Activated naive CD4-positive, alpha-beta T cell (primary cell): ENCODE results near the gene ACAT2.
"Not testable (repeated sequence)": the region's sequence is repeated elsewhere in the genome, so short reads cannot be mapped to it uniquely, and the experiment has no call there.

Experiments
- DNase-seq, 4 experiments: peaks; one replicate each; lab custom pipeline; 2025; lab: John Stamatoyannopoulos, UW

The ACAT2 gene

GRCh38 chr6:159761873-159762680, at the start of gene ACAT2:
ACAT2 (plus strand) TSS chr6:159762045; CDS start chr6:159762088, 43 bp downstream.
- peak; percentile 74 to 89 (median 80) for DNase-seq

- not testable (repeated sequence) for DNase-seq
These were observed 49.5 kb upstream of the ACAT2 start for GRCh38 chr6:159712389-159712788.

GRCh38 chr6:159713984-159714383, 47.9 kb upstream of the ACAT2 start:
- no peak for DNase-seq

- DNase-seq, result no peak
These were observed 47.4 kb upstream of the ACAT2 start for GRCh38 chr6:159714404-159714803.

GRCh38 chr6:159715166-159715565, 46.7 kb upstream of the ACAT2 start:
- no peak for DNase-seq

- DNase-seq, result no peak
These were observed 46.2 kb upstream of the ACAT2 start for GRCh38 chr6:159715605-159716004.

- DNase-seq, result no peak
These were observed 45.4 kb upstream of the ACAT2 start for GRCh38 chr6:159716247-159717096.

GRCh38 chr6:159718634-159719033, 43.2 kb upstream of the ACAT2 start:
- DNase-seq, result no peak

GRCh38 chr6:159719287-159719686, 42.6 kb upstream of the ACAT2 start:
- DNase-seq, result no peak

GRCh38 chr6:159720708-159721107, 41.1 kb upstream of the ACAT2 start:
- DNase-seq, result no peak

GRCh38 chr6:159721981-159722380, 39.9 kb upstream of the ACAT2 start:
- not testable (repeated sequence) for DNase-seq

- no peak for DNase-seq
These were observed 39.2 kb upstream of the ACAT2 start for GRCh38 chr6:159722655-159723054.

GRCh38 chr6:159723259-159723658, 38.6 kb upstream of the ACAT2 start:
- no peak for DNase-seq

GRCh38 chr6:159724778-159725177, 37.1 kb upstream of the ACAT2 start:
- DNase-seq, result no peak

- DNase-seq, result not testable (repeated sequence)
These were observed 36.6 kb upstream of the ACAT2 start for GRCh38 chr6:159725208-159725607.

- DNase-seq, result no peak
These were observed 35.5 kb upstream of the ACAT2 start for GRCh38 chr6:159726255-159726917.

GRCh38 chr6:159726918-159727716, 34.7 kb upstream of the ACAT2 start, which contains the start of gene WTAP:
WTAP (plus strand) TSS chr6:159727506; CDS start chr6:159736266, 8,760 bp downstream.
- peak; percentile 88 to 96 (median 92) for DNase-seq

- DNase-seq, result peak in 3 of 4 experiments; percentile 48 to 60 (median 59)
These were observed 34.0 kb upstream of the ACAT2 start for GRCh38 chr6:159727717-159728445.

- no peak for DNase-seq
These were observed 33.3 kb upstream of the ACAT2 start for GRCh38 chr6:159728531-159728964.

GRCh38 chr6:159729598-159730331, 32.1 kb upstream of the ACAT2 start:
- DNase-seq, result no peak
